ENCODE data around the gene BMPR1A. TPM values are rescaled to one million over a fixed set of nuclear protein-coding genes. Genes with fewer than 3 reads are reported as not detected.

Gene BMPR1A
- polyA plus RNA-seq, 1 experiment, result 21.4 TPM

DNA sequence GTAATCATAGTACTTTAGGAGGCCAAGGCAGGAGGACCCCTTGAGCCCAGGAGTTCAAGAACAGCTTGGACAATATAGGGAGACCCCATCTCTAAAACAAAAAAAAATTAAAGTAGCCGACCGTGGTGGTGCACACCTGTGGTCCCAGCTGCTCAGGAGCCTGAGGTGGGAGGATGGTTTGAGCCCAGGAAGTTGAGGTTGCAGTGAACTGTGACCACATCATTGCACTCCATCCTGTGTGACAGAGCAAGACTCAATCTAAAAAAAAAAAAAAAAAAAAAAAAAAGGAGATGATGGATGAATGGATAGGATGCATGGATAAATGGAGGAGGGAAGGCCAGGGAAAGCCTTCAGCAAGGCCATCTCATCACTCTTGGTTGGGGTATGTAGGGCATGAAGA, 33.4 kb upstream of the BMPR1A start:
- ChIA-PET CTCF (interaction anchor here (1.0 kb wide), 1 partner anchor 11 kb away, joined by 3 read pairs; no protein-coding TSS in a partner anchor), POLR2A (no interaction called here)
- Histone ChIP-seq H3K36me3 (ENCODE audit: control insufficient read depth, insufficient read depth, low read length) (no peaks in the 10 kb centered on the region), H3K27me3 (ENCODE audit: control insufficient read depth, insufficient read depth, low read length) (peaks cover 8% of the 10 kb centered on the region), H3K4me3 (ENCODE audit: low read depth, low read length) (no peak overlapping the region)
- TF ChIP-seq, protein P1, sequence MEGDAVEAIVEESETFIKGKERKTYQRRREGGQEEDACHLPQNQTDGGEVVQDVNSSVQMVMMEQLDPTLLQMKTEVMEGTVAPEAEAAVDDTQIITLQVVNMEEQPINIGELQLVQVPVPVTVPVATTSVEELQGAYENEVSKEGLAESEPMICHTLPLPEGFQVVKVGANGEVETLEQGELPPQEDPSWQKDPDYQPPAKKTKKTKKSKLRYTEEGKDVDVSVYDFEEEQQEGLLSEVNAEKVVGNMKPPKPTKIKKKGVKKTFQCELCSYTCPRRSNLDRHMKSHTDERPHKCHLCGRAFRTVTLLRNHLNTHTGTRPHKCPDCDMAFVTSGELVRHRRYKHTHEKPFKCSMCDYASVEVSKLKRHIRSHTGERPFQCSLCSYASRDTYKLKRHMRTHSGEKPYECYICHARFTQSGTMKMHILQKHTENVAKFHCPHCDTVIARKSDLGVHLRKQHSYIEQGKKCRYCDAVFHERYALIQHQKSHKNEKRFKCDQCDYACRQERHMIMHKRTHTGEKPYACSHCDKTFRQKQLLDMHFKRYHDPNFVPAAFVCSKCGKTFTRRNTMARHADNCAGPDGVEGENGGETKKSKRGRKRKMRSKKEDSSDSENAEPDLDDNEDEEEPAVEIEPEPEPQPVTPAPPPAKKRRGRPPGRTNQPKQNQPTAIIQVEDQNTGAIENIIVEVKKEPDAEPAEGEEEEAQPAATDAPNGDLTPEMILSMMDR (IDR thresholded peaks at IDR 0.05; ENCODE audit: insufficient read depth, low read depth, low read length), result no peak
- DNase-seq (ENCODE audit: low read depth), result no peak

GRCh38 chr10:86724445-86724844, 32.0 kb upstream of the BMPR1A start:
- Histone ChIP-seq H3K27me3 (ENCODE audit: control insufficient read depth, insufficient read depth, low read length) (peaks cover 8% of the 10 kb centered on the region), H3K4me3 (ENCODE audit: low read depth, low read length) (no peak overlapping the region), H3K36me3 (ENCODE audit: control insufficient read depth, insufficient read depth, low read length) (no peaks in the 10 kb centered on the region)
- DNase-seq (ENCODE audit: low read depth), result no peak
- ChIA-PET CTCF (interaction anchor here (0.6 to 0.8 kb wide), 2 partner anchors 18 to 176 kb away, joined by 3 to 5 read pairs; no protein-coding TSS in a partner anchor), POLR2A (no interaction called here)
- TF ChIP-seq, protein P1 (IDR thresholded peaks at IDR 0.05; ENCODE audit: insufficient read depth, low read depth, low read length), result no peak

GRCh38 chr10:86725980-86726676, 30.3 kb upstream of the BMPR1A start:
- CTCF ChIA-PET, result interaction anchor here (1.0 kb wide), 1 partner anchor 14 kb away, joined by 3 read pairs; no protein-coding TSS in a partner anchor

DNA sequence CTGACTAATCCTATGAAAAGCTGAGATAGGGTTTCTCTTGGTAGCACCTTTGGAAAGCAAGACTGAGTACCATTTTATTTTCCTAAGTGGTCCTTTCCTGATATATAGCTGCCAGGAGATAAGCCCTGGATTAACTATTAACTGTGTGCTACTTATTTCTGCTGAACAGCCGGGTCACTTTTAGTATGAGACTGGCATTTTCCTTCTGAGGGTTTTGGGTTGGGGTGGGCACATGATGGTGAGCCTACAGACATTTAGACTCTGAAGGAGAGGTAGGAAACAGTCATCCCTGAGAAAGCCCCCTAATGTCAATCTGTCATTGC, 29.8 kb upstream of the BMPR1A start:
- no peak for DNase-seq (ENCODE audit: low read depth)
- no peak overlapping the region for H3K4me3 ChIP-seq (ENCODE audit: low read depth, low read length)
- ChIA-PET POLR2A (no interaction called here), CTCF (interaction anchor here (1.0 kb wide), 1 partner anchor 15 kb away, joined by 3 read pairs; no protein-coding TSS in a partner anchor)
- TF ChIP-seq, protein P1 (IDR thresholded peaks at IDR 0.05; ENCODE audit: insufficient read depth, low read depth, low read length), result no peak
- H3K36me3 ChIP-seq (ENCODE audit: control insufficient read depth, insufficient read depth, low read length), result no peaks in the 10 kb centered on the region
- H3K27me3 ChIP-seq (ENCODE audit: control insufficient read depth, insufficient read depth, low read length), result peaks cover 4% of the 10 kb centered on the region

More at GRCh38 chr10:86725980-86726676, 30.3 kb upstream of the BMPR1A start:
- no peak for DNase-seq (ENCODE audit: low read depth)
- POLR2A ChIA-PET, result no interaction called here
- Histone ChIP-seq H3K36me3 (ENCODE audit: control insufficient read depth, insufficient read depth, low read length) (no peaks in the 10 kb centered on the region), H3K4me3 (ENCODE audit: low read depth, low read length) (no peak overlapping the region), H3K27me3 (ENCODE audit: control insufficient read depth, insufficient read depth, low read length) (peaks cover 8% of the 10 kb centered on the region)
- TF ChIP-seq, protein P1 (IDR thresholded peaks at IDR 0.05; ENCODE audit: insufficient read depth, low read depth, low read length), result no peak

GRCh38 chr10:86727470-86727869, 28.9 kb upstream of the BMPR1A start:
- Histone ChIP-seq H3K4me3 (ENCODE audit: low read depth, low read length) (no peak overlapping the region), H3K27me3 (ENCODE audit: control insufficient read depth, insufficient read depth, low read length) (peaks cover 4% of the 10 kb centered on the region), H3K36me3 (ENCODE audit: control insufficient read depth, insufficient read depth, low read length) (no peaks in the 10 kb centered on the region)
- POLR2A ChIA-PET, result no interaction called here
- TF ChIP-seq, protein P1 (IDR thresholded peaks at IDR 0.05; ENCODE audit: insufficient read depth, low read depth, low read length), result no peak
- no peak for DNase-seq (ENCODE audit: low read depth)
- CTCF ChIA-PET, result interaction anchor here (0.7 to 1.0 kb wide), 2 partner anchors 15 to 96 kb away, joined by 3 read pairs; no protein-coding TSS in a partner anchor
